Measurements from ENCODE around the gene ZFAND5. TPM values are rescaled to one million over a fixed set of nuclear protein-coding genes. Genes with fewer than 3 reads are reported as not detected.

The ZFAND5 gene
- total and polyA plus RNA-seq, 10 of the 15 experiments (the other 5 are each of a cell fraction or from before 2014, with no cell fraction given) = 22.5 to 107 (median 63.3) TPM

DNA sequence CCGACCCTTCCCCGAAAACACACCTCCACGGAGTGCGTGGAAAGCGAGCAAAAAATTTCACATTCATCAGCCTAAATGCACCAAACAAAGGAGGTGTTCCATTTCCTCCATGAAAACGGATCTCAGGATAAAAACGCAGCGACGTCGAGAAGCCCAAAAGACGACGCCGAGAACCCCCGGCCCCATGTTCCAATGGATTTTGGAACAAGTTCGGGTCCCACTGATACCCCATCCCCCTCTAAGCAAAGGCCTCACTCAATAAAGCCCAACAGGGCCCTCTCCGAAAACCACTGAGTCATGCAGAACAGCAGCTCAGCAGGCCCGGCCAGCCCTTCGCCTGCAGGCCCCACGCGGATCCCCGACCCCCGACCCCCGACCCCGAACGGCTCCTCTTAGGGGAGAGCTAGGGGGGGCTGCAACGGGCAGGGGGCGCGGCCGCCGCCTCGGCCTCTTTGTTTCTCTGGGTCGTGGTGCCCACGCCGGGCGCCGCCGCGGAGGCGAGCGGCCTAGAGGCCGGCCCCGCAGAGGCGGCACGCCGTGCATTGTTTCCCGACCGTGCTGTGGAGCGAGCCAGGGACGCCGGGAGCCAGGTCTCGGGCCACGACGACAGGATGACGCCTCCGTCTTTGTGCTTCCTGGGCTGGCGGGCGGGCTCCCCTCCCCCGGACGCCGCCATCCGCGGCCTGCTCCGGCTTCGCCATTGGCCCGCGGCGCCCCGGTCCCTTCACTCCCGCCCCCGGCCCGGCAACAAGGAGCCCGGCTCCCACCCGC is 915 bp downstream of the ZFAND5 start (continued):
- TF ChIP-seq BACH1 (IDR thresholded peaks at IDR 0.05; ENCODE audit: borderline replicate concordance) (peak; percentile 49; the same call in 1 of the 2 replicates), EZH2 (IDR thresholded peaks at IDR 0.05; ENCODE audit: borderline replicate concordance, control insufficient read depth, low read depth, low read length) (no peak)

DNA sequence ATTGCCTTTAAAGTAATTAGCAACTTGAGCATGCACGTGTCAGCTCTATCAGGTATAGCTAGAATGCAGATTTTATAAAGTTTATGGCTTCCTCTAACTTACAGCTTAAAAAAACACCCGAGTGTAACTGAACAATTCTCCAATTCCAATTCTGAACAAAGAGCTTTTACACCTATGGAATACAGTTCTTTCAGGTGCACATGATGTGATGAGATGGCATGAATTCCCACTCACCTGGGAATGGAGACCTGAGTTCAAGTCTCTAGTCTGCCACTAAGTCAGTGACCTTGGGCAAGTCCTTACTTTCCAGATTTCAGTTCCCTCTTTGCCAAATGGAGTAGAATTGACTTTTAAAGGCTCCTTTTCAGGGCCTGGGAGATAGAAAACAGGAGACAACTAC is 1.8 kb downstream of the ZFAND5 start:
- peaks cover 0 to 7% of the 10 kb centered on the region in 2 experiments; a peak in 1 of 4 replicates for H3K36me3 ChIP-seq (ENCODE audit: control insufficient read depth in 2 of 2, insufficient read depth in 2 of 2, low read length in 1 of 2)
- FAIRE-seq (no peak), ATAC-seq (no peak), DNase-seq (ENCODE audit: low read depth, low spot score) (no peak)
- TF ChIP-seq SUZ12 (IDR thresholded peaks at IDR 0.05; ENCODE audit: unreplicated experiment) = no peak
- no peak for TF ChIP-seq STAT1 (conservative IDR thresholded peaks at IDR 0.05)
- no peak for TF ChIP-seq SRF (IDR thresholded peaks at IDR 0.05; ENCODE audit: low read depth in 2 of 2, low read length in 2 of 2)
- peak; percentile 17; the same call in 1 of the 2 replicates for TF ChIP-seq ZBED1 (IDR thresholded peaks at IDR 0.05; ENCODE audit: borderline replicate concordance)
- peak; percentile 57; the same call in 1 of the 2 replicates for TF ChIP-seq SPI1 (IDR thresholded peaks at IDR 0.05; ENCODE audit: borderline replicate concordance, insufficient read depth, low read depth, low read length)
- TF ChIP-seq WRNIP1 (IDR thresholded peaks at IDR 0.05; ENCODE audit: borderline replicate concordance, low read depth, low read length) = no peak
- TF ChIP-seq NFIC (IDR thresholded peaks at IDR 0.05; ENCODE audit: low read depth, low read length) = 0 out of 2 replicates have a peak, but pooled peaks have one; percentile 6
- no peak for TF ChIP-seq MYB (IDR thresholded peaks at IDR 0.05; ENCODE audit: borderline replicate concordance, low read depth, low read length)
- no peak for TF ChIP-seq TARDBP (IDR thresholded peaks at IDR 0.05; ENCODE audit: borderline replicate concordance)
- TF ChIP-seq DPF2 (IDR thresholded peaks at IDR 0.05) = no peak
- peak overlapping the region; percentile 75 for H3K4me2 ChIP-seq (ENCODE audit: control insufficient read depth, insufficient read depth)
- intact Hi-C loops (cut with micrococcal nuclease; ENCODE audit: unreplicated experiment) = loop anchor here (2.0 to 10.0 kb wide), 3 partner anchors 71 to 230 kb away; no protein-coding TSS in a partner anchor
- CTCF ChIA-PET = interaction anchor here (0.7 to 3.1 kb wide), 8 partner anchors 71 to 452 kb away, joined by 3 to 26 read pairs (median 5); partner anchors contain the start of genes ABHD17B and C9orf85
- RAD21 ChIA-PET (ENCODE audit: unreplicated experiment) = interaction anchor here (0.7 to 5.1 kb wide), 21 partner anchors 11 to 452 kb away, joined by 3 to 33 read pairs (median 4); partner anchors contain the start of genes ABHD17B and C9orf85
- peak overlapping the region; percentile 80; the same call in 1 of the 2 replicates for H3K27ac ChIP-seq (ENCODE audit: control insufficient read depth, insufficient read depth)
- peak overlapping the region; percentile 85 for H3K9ac ChIP-seq (ENCODE audit: control insufficient read depth, insufficient read depth, low read length)
- 2% methylated on average over 2 of the region's 2 CpGs for WGBS (ENCODE audit: insufficient coverage, insufficient replicate concordance, low lambda C conversion rate, missing lambda C conversion rate)
- in situ Hi-C loops (cut with MboI) = no loop called here
- BruUV-seq (replicated peaks) = no TSS peak
- H3K9me3 ChIP-seq (replicated peaks; ENCODE audit: control insufficient read depth, insufficient read depth, low read length) = no peaks in the 10 kb centered on the region
- peaks cover 68% of the 10 kb centered on the region for H3K79me2 ChIP-seq (ENCODE audit: control insufficient read depth, insufficient read depth, low read length)
- H3K4me1 ChIP-seq (ENCODE audit: control insufficient read depth, insufficient read depth, low read length) = peaks cover 4% of the 10 kb centered on the region
- POLR2A ChIA-PET = interaction anchor here (0.5 to 5.2 kb wide), 11 partner anchors 12 to 455 kb away, joined by 3 to 32 read pairs (median 5); no protein-coding TSS in a partner anchor
- H2AFZ ChIP-seq (ENCODE audit: control insufficient read depth, low read depth, low read length) = no peak overlapping the region
- peak overlapping the region; percentile 91 for H3K4me3 ChIP-seq
- H3K27me3 ChIP-seq (replicated peaks in 1 of 2; ENCODE audit: control insufficient read depth in 2 of 2, insufficient read depth in 2 of 2, low read length in 1 of 2) = no peaks in the 10 kb centered on the region
- H4K20me1 ChIP-seq (ENCODE audit: control insufficient read depth, insufficient read depth) = no peaks in the 10 kb centered on the region
- SMC1A ChIA-PET (ENCODE audit: uncharacterized antibody, unreplicated experiment) = interaction anchor here (0.7 to 2.9 kb wide), 36 partner anchors 8 to 448 kb away, joined by 3 to 12 read pairs (median 4); no protein-coding TSS in a partner anchor
